Mesendoderm (in vitro differentiated cells): ENCODE data around the gene TMEM165.

Source experiments
- DNase-seq: peaks from one replicate; pipeline ENCODE4 v3.0.0; 2013
- H2AK5ac ChIP-seq: 2 replicates; pipeline ENCODE4 v1.6.1; 2013; ENCODE audit warnings: low read length, inconsistent platforms
- H2BK120ac ChIP-seq: 2 replicates; pipeline ENCODE4 v1.6.1; 2013; ENCODE audit warnings: low read depth, mild to moderate bottlenecking, low read length, moderate library complexity, mixed read lengths
- H2BK15ac ChIP-seq: replicated peaks from 2 replicates; pipeline ENCODE4 v1.6.1; 2013; ENCODE audit warnings: low read depth, mild to moderate bottlenecking, moderate library complexity
- H2BK5ac ChIP-seq: 2 replicates; pipeline ENCODE4 v1.6.1; 2013; ENCODE audit warnings: low read length, inconsistent platforms
- H3K18ac ChIP-seq: 2 replicates; pipeline ENCODE4 v1.6.1; 2013; ENCODE audit warnings: mild to moderate bottlenecking, low read length, mixed read lengths
- H3K23ac ChIP-seq: one replicate; pipeline ENCODE4 v1.6.1; 2013; ENCODE audit warnings: low read length
- H3K27ac ChIP-seq: 2 replicates; pipeline ENCODE4 v1.5.1; 2013; ENCODE audit warnings: low read depth, mild to moderate bottlenecking, inconsistent platforms, low read length, moderate library complexity
- H3K27me3 ChIP-seq: 2 replicates; pipeline ENCODE4 v1.6.1; 2013; ENCODE audit warnings: low read length, control low read depth, mild to moderate bottlenecking, inconsistent platforms; ENCODE audit not compliant: insufficient read depth, poor library complexity
- H3K36me3 ChIP-seq: 2 replicates; pipeline ENCODE4 v1.6.1; 2013; ENCODE audit warnings: low read length, inconsistent platforms; ENCODE audit not compliant: control insufficient read depth, insufficient read depth
- H3K4ac ChIP-seq: one replicate; pipeline ENCODE4 v1.6.1; 2013; ENCODE audit warnings: low read depth, mild to moderate bottlenecking, low read length, moderate library complexity
- H3K4me1 ChIP-seq: 2 replicates; pipeline ENCODE4 v1.6.1; 2013; ENCODE audit warnings: low read depth, low read length, inconsistent platforms; ENCODE audit not compliant: control insufficient read depth
- H3K4me2 ChIP-seq: 2 replicates; pipeline ENCODE4 v1.6.1; 2013; ENCODE audit warnings: low read length
- H3K4me3 ChIP-seq: 2 replicates; pipeline ENCODE4 v1.5.1; 2013; ENCODE audit warnings: mild to moderate bottlenecking, low read length
- H3K56ac ChIP-seq: one replicate; pipeline ENCODE4 v1.6.1; 2013; ENCODE audit warnings: low read length
- H3K79me1 ChIP-seq: 2 replicates; pipeline ENCODE4 v1.6.1; 2013; ENCODE audit warnings: low read length, inconsistent platforms
- H3K79me2 ChIP-seq: 2 replicates; pipeline ENCODE4 v1.6.1; 2013; ENCODE audit warnings: mild to moderate bottlenecking, low read length; ENCODE audit not compliant: control insufficient read depth, insufficient read depth
- H3K9ac ChIP-seq: 2 replicates; pipeline ENCODE4 v1.6.1; 2013; ENCODE audit warnings: low read length, inconsistent platforms
- H4K5ac ChIP-seq: one replicate; pipeline ENCODE4 v1.6.1; 2013; ENCODE audit warnings: low read length
- H4K8ac ChIP-seq: one replicate; pipeline ENCODE4 v1.6.1; 2013; ENCODE audit warnings: low read depth, mild to moderate bottlenecking, control low read depth, low read length, moderate library complexity
- WGBS: extraction: QIAGEN DNeasy Blood & Tissue Kit; methylation state at CpG from one replicate; pipeline ENCODE4 v1.1.7; 2013; ENCODE audit warnings: low lambda C conversion rate, missing lambda C conversion rate; ENCODE audit not compliant: insufficient coverage; ENCODE audit errors: extremely low coverage; 5-methylcytosine and 5-hydroxymethylcytosine counted together

The TMEM165 gene

DNA sequence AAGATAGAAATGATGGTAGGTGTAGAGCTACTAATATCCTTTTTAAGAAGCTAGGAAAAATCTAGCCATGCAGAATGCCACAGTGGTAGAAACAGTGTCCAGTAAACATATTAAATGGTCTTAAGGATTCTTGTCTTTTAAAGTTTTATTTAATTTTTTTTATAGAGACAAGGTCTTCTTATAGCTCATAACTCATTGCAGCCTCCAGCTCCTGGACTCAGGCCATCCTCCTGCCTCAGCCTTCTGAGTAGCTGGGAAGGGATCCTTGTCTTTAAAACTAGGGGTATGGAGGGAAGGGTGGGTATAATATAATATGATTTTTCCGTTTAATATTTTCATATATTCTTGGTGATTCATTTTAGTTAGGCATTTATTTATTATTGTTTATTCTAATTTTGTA, 3.8 kb downstream of the TMEM165 start:
- H4K5ac ChIP-seq, result no peak overlapping the region
- no CpG with 5 or more reads among the region's 1 CpG for WGBS
- no peak overlapping the region for H3K4me3 ChIP-seq
- no peaks in the 10 kb centered on the region for H3K36me3 ChIP-seq
- H3K4me2 ChIP-seq, result no peak overlapping the region
- no peak overlapping the region for H3K18ac ChIP-seq
- H2AK5ac ChIP-seq, result no peak overlapping the region
- no peak overlapping the region for H2BK120ac ChIP-seq
- H3K27ac ChIP-seq, result no peak overlapping the region
- H3K79me2 ChIP-seq, result peaks cover 59% of the 10 kb centered on the region
- no peak overlapping the region for H3K4ac ChIP-seq
- no peak overlapping the region for H2BK15ac ChIP-seq
- H3K23ac ChIP-seq, result no peak overlapping the region
- no peak overlapping the region for H3K56ac ChIP-seq
- no peaks in the 10 kb centered on the region for H3K4me1 ChIP-seq
- H3K79me1 ChIP-seq, result no peaks in the 10 kb centered on the region
- no peaks in the 10 kb centered on the region for H3K27me3 ChIP-seq
- H2BK5ac ChIP-seq, result no peak overlapping the region
- H4K8ac ChIP-seq, result no peak overlapping the region
- no peak overlapping the region for H3K9ac ChIP-seq
- no peak for DNase-seq

DNA sequence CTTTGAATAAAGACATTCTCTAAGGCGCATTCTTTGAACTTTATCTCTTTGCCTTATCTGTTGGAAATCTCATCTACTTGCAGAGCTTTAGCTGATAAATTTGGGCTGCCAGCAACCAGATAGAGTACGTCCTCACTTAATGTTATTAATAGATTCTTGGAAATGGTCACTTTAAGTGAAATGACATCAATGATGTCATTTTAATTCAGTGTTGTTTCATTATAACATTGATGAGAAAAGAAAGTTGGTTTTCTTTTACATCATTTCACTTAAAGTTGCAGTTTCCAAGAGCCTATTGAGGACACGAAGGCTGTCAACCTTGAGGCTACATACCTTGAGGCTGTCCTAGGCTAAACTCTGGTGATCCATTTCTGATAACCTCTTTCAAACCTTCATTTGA, 9.3 kb downstream of the TMEM165 start:
- Histone ChIP-seq H3K79me1 (peaks cover 4% of the 10 kb centered on the region), H3K9ac (no peak overlapping the region), H3K36me3 (no peaks in the 10 kb centered on the region), H4K8ac (no peak overlapping the region), H2BK120ac (no peak overlapping the region), H3K4me2 (no peak overlapping the region), H3K23ac (no peak overlapping the region), H2BK5ac (no peak overlapping the region), H3K18ac (no peak overlapping the region), H3K56ac (no peak overlapping the region), H4K5ac (no peak overlapping the region), H2BK15ac (no peak overlapping the region), H3K4ac (no peak overlapping the region), H3K4me3 (no peak overlapping the region), H3K4me1 (peaks cover 2% of the 10 kb centered on the region), H2AK5ac (no peak overlapping the region), H3K27ac (no peak overlapping the region), H3K79me2 (peaks cover 64% of the 10 kb centered on the region), H3K27me3 (no peaks in the 10 kb centered on the region)
- WGBS, result no CpG with 5 or more reads among the region's 3 CpGs
- peak; percentile 47 for DNase-seq

DNA sequence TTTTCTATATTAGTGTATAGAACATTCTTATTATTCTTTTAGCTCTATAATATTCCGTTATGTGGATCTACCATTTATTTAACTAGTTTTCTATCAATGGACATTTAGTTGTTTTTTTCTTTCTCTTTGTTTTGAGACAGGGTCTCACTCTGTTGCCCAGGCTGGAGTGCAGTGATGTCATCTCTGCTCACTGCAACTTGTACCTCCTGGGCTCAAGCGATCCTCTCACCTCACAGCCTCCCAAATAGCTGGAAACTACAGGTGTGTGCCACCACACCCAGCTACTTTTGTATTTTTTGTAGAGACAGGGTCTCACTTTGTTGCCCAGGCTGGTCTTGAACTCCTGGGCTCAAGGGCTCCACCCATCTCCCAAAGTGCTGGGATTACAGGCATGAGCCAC, 10.8 kb downstream of the TMEM165 start:
- H3K23ac ChIP-seq, result no peak overlapping the region
- no peak overlapping the region for H2BK15ac ChIP-seq
- no peak overlapping the region for H3K27ac ChIP-seq
- no CpG with 5 or more reads among the region's 2 CpGs for WGBS
- no peak overlapping the region for H2BK120ac ChIP-seq
- no peak overlapping the region for H3K18ac ChIP-seq
- DNase-seq, result no peak
- peaks cover 4% of the 10 kb centered on the region for H3K79me1 ChIP-seq
- peaks cover 70% of the 10 kb centered on the region for H3K79me2 ChIP-seq
- no peak overlapping the region for H4K8ac ChIP-seq
- no peak overlapping the region for H3K9ac ChIP-seq
- no peak overlapping the region for H4K5ac ChIP-seq
- H3K56ac ChIP-seq, result no peak overlapping the region
- H3K36me3 ChIP-seq, result no peaks in the 10 kb centered on the region
- no peak overlapping the region for H3K4ac ChIP-seq
- H2AK5ac ChIP-seq, result no peak overlapping the region
- H3K4me2 ChIP-seq, result no peak overlapping the region
- H2BK5ac ChIP-seq, result no peak overlapping the region
- no peak overlapping the region for H3K4me3 ChIP-seq
- H3K4me1 ChIP-seq, result peaks cover 2% of the 10 kb centered on the region
- no peaks in the 10 kb centered on the region for H3K27me3 ChIP-seq

DNA sequence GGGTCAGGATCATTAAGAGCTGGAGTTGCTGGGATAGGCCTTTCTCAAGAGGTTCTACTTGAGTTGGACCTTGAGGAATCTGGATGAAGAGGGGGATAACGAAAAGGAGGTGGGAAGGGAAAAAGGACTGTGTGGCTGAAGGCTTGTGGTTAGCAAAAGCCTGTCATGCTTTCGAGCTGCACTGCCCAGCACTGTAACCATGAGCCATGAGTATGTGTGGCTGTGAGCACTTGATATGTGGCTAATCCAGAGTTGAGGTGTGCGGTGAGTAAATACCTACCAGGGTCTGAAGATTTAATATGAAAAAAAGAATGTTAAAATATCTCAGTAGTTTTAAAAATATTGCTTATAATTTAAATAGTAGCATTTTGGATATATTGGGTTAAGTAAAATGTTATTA, 11.4 kb downstream of the TMEM165 start:
- H2AK5ac ChIP-seq, result no peak overlapping the region
- H3K18ac ChIP-seq, result no peak overlapping the region
- H3K27ac ChIP-seq, result no peak overlapping the region
- H3K4me2 ChIP-seq, result no peak overlapping the region
- H3K4me1 ChIP-seq, result peaks cover 2% of the 10 kb centered on the region
- H2BK5ac ChIP-seq, result no peak overlapping the region
- no peak overlapping the region for H4K8ac ChIP-seq
- H3K79me2 ChIP-seq, result peaks cover 73% of the 10 kb centered on the region
- no peak overlapping the region for H3K56ac ChIP-seq
- no peaks in the 10 kb centered on the region for H3K36me3 ChIP-seq
- H3K27me3 ChIP-seq, result no peaks in the 10 kb centered on the region
- H3K79me1 ChIP-seq, result peaks cover 6% of the 10 kb centered on the region
- DNase-seq, result no peak
- no peak overlapping the region for H2BK15ac ChIP-seq
- no peak overlapping the region for H2BK120ac ChIP-seq
- no peak overlapping the region for H4K5ac ChIP-seq
- no peak overlapping the region for H3K4ac ChIP-seq
- WGBS, result no CpG with 5 or more reads among the region's 3 CpGs
- no peak overlapping the region for H3K4me3 ChIP-seq
- no peak overlapping the region for H3K23ac ChIP-seq
- no peak overlapping the region for H3K9ac ChIP-seq

DNA sequence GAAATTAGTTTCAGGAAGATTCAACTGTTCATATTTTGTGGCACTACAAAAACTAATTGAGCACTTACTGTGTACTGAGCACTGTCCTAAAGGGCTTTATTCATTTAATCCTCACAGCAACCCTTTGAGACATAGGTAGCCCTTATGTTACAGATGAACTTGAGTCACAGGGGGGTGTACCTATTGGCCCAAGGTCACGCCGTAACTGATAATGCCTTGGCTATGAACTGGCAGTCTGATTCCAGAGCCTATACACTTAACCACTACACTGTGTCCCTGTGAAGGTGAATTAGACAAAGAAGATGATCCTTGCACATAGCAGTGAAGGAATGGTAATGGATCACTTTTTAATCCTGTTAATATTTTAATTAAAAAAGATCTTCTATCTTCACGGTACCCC, 12.0 kb downstream of the TMEM165 start:
- Histone ChIP-seq H2BK15ac (no peak overlapping the region), H4K8ac (no peak overlapping the region), H3K27me3 (no peaks in the 10 kb centered on the region), H2BK5ac (no peak overlapping the region), H4K5ac (no peak overlapping the region), H3K4me3 (no peak overlapping the region), H3K79me2 (peaks cover 70% of the 10 kb centered on the region), H3K79me1 (peaks cover 6% of the 10 kb centered on the region), H3K36me3 (no peaks in the 10 kb centered on the region), H3K23ac (no peak overlapping the region), H3K56ac (no peak overlapping the region), H3K4ac (no peak overlapping the region), H3K9ac (no peak overlapping the region), H3K4me1 (peaks cover 2% of the 10 kb centered on the region), H2AK5ac (no peak overlapping the region), H3K4me2 (no peak overlapping the region), H3K18ac (no peak overlapping the region), H2BK120ac (no peak overlapping the region), H3K27ac (no peak overlapping the region)
- WGBS, result no CpG with 5 or more reads among the region's 3 CpGs
- DNase-seq, result no peak

DNA sequence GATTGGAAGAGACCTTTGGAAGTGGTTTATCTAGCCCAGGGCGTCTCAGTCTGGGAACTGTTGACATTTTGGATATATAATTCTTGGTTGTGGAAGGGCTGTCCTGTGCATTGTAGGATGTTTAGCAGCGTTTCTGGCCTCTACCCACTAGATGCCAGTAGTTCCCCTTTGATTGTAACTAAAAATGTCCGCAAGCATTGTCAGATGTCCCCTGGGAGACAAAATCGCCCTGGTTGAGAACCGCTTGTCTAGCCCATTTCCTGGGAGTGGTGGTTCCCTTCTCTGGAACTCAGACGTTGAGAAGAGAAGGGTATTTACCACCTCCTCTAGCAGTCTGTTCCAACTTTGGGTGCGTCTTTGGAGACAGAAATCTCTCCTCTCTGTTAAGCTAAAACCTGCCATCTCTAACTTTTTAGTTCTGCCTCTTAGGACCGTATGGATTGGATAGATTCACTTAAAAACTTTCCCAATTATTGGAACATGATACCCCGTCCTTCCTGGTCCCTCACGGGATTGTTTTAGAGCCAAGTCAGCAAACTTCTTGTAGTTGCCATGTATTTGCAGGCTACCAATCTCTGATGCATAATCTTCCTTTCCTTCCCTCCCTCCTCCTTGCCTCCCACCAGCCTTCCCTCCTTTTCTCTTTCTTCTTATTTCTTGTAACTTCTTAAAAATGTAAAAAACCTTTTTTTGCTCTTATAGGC, 13.9 kb downstream of the TMEM165 start:
- Histone ChIP-seq H3K4me3 (no peak overlapping the region), H3K79me1 (peaks cover 6% of the 10 kb centered on the region), H3K79me2 (peaks cover 65% of the 10 kb centered on the region), H3K36me3 (no peaks in the 10 kb centered on the region), H3K27me3 (no peaks in the 10 kb centered on the region), H2BK120ac (no peak overlapping the region), H3K4me2 (no peak overlapping the region), H3K27ac (no peak overlapping the region), H3K23ac (no peak overlapping the region), H3K56ac (peak overlapping the region; percentile 26), H3K9ac (no peak overlapping the region), H4K8ac (no peak overlapping the region), H2BK15ac (no peak overlapping the region), H3K4ac (no peak overlapping the region), H3K18ac (no peak overlapping the region), H2AK5ac (no peak overlapping the region), H2BK5ac (no peak overlapping the region), H3K4me1 (peaks cover 2% of the 10 kb centered on the region), H4K5ac (no peak overlapping the region)
- peak; percentile 87 for DNase-seq
- WGBS, result no CpG with 5 or more reads among the region's 10 CpGs
